ENCODE data around the gene ARFRP1.
A peak's percentile ranks its signal among the peaks of the same experiment; 100 is the strongest.

The ARFRP1 gene

GRCh38 chr20:63707558-63708300 lies at the start of gene ARFRP1, which contains the start of gene ZGPAT:
TSS of gene ARFRP1 (minus strand) at chr20:63707976. CDS start at chr20:63707091, 885 bp downstream.
TSS of gene ZGPAT (plus strand) at chr20:63708039. CDS start at chr20:63708581, 542 bp downstream.
- DNase-seq: peak; percentile 90

- DNase-seq: peak; percentile 49
These were observed 48.8 kb upstream of the ARFRP1 start for GRCh38 chr20:63756648-63756991.

- DNase-seq: no peak
These were observed 48.3 kb upstream of the ARFRP1 start for GRCh38 chr20:63755933-63756647.

- no peak for DNase-seq
These were observed 46.2 kb upstream of the ARFRP1 start for GRCh38 chr20:63754008-63754407.

GRCh38 chr20:63753381-63753780 lies 45.6 kb upstream of the ARFRP1 start:
- DNase-seq: no peak

- DNase-seq: no peak
These were observed 44.8 kb upstream of the ARFRP1 start for GRCh38 chr20:63752411-63753101.

GRCh38 chr20:63751471-63752271 lies 43.9 kb upstream of the ARFRP1 start:
- no peak for DNase-seq

GRCh38 chr20:63750807-63751470 lies 43.2 kb upstream of the ARFRP1 start:
- DNase-seq: peak; percentile 65

GRCh38 chr20:63749597-63750508 lies 42.1 kb upstream of the ARFRP1 start:
- no peak for DNase-seq

- DNase-seq: no peak
These were observed 41.1 kb upstream of the ARFRP1 start for GRCh38 chr20:63748934-63749270.

- DNase-seq: no peak
These were observed 40.5 kb upstream of the ARFRP1 start for GRCh38 chr20:63748070-63748933.

- no peak for DNase-seq
These were observed 39.9 kb upstream of the ARFRP1 start for GRCh38 chr20:63747622-63748069.

- no peak for DNase-seq
These were observed 39.1 kb upstream of the ARFRP1 start for GRCh38 chr20:63746751-63747315.

GRCh38 chr20:63745961-63746731 lies 38.4 kb upstream of the ARFRP1 start:
- no peak for DNase-seq

GRCh38 chr20:63745424-63745805 lies 37.6 kb upstream of the ARFRP1 start:
- DNase-seq: no peak

GRCh38 chr20:63744574-63745423 lies 37.0 kb upstream of the ARFRP1 start:
- no peak for DNase-seq

- DNase-seq: no peak
These were observed 36.4 kb upstream of the ARFRP1 start for GRCh38 chr20:63744158-63744557.
